Measurements from ENCODE around the gene PPP2R5C. TPM values are rescaled to one million over a fixed set of nuclear protein-coding genes. Genes with fewer than 3 reads are reported as not detected.
A peak's percentile ranks its signal among the peaks of the same experiment; 100 is the strongest.

PPP2R5C gene
- polyA plus RNA-seq, 3 donors: 61.9 to 72.5 (median 64.0) TPM

DNA sequence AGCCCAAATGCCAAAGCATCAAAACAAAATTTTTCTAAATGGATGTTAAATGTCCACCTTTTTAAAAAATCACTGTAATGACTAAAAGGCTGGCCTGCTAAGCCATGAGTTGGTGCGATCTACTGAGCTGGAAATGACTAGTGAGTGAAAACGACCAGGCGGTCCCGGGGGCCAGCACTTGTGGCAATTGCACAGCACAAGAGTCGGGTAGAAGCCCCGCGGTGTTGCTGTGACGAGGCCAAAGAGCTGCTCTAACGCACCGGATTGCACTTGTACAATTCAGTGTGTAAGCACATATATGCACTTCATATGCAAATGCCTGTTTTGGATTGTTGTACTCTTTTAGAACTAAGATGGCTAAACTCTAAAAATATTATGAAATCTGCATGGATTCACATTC, 138.7 kb downstream of the PPP2R5C start:
- H3K4me1 Mint-ChIP-seq: no peaks in the 10 kb centered on the region
- no peak overlapping the region for H2AFZ ChIP-seq (ENCODE audit: insufficient read depth, low read depth, low read length, poor library complexity, severe bottlenecking)
- peaks cover 91 to 99% of the 10 kb centered on the region in 2 donors for H3K36me3 ChIP-seq (replicated peaks in 1 of 2; ENCODE audit: control insufficient read depth in 1 of 2, insufficient read depth in 2 of 2, low read length in 2 of 2)
- H4K20me1 ChIP-seq (ENCODE audit: insufficient read depth, low read length): no peaks in the 10 kb centered on the region
- H3K27ac Mint-ChIP-seq: peak overlapping the region in 2 of 7 donors; percentile 8 to 71
- no peak overlapping the region for H3K4me2 ChIP-seq (replicated peaks; ENCODE audit: extremely low read depth, low read length, poor library complexity, severe bottlenecking)
- H3K4me3 ChIP-seq (replicated peaks in 1 of 3; ENCODE audit: low read depth in 2 of 3, low read length in 3 of 3): no peak overlapping the region
- no peaks in the 10 kb centered on the region for H3K79me2 ChIP-seq (ENCODE audit: insufficient read depth, low read length)
- no peaks in the 10 kb centered on the region for H3K27me3 Mint-ChIP-seq (ENCODE audit: low read depth in 3 of 3)
- no peak for DNase-seq
- TF ChIP-seq, protein P1, sequence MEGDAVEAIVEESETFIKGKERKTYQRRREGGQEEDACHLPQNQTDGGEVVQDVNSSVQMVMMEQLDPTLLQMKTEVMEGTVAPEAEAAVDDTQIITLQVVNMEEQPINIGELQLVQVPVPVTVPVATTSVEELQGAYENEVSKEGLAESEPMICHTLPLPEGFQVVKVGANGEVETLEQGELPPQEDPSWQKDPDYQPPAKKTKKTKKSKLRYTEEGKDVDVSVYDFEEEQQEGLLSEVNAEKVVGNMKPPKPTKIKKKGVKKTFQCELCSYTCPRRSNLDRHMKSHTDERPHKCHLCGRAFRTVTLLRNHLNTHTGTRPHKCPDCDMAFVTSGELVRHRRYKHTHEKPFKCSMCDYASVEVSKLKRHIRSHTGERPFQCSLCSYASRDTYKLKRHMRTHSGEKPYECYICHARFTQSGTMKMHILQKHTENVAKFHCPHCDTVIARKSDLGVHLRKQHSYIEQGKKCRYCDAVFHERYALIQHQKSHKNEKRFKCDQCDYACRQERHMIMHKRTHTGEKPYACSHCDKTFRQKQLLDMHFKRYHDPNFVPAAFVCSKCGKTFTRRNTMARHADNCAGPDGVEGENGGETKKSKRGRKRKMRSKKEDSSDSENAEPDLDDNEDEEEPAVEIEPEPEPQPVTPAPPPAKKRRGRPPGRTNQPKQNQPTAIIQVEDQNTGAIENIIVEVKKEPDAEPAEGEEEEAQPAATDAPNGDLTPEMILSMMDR (IDR thresholded peaks at IDR 0.05): no peak
- no peaks in the 10 kb centered on the region for H3K9me3 ChIP-seq (replicated peaks in 1 of 2; ENCODE audit: control insufficient read depth in 1 of 2, insufficient read depth in 1 of 2, low read length in 2 of 2)
- 91% methylated on average over 8 of the region's 10 CpGs for WGBS (ENCODE audit: insufficient coverage)
- no peak overlapping the region for H3K4me3 Mint-ChIP-seq
- peaks cover 87 to 100% of the 10 kb centered on the region in 2 donors for H3K36me3 Mint-ChIP-seq
- no peak overlapping the region for H3K27ac ChIP-seq (ENCODE audit: low read depth in 1 of 2, low read length in 2 of 2)
- H3K9ac ChIP-seq (ENCODE audit: insufficient read depth, low read length, poor library complexity, severe bottlenecking): no peak overlapping the region
- intact Hi-C loops (cut with micrococcal nuclease): no loop called here
- H3K4me1 ChIP-seq (ENCODE audit: control insufficient read depth in 1 of 2, insufficient read depth in 2 of 2, low read length in 2 of 2): no peaks in the 10 kb centered on the region
- peaks cover 0 to 1% (median 0%) of the 10 kb centered on the region in 7 donors for H3K9me3 Mint-ChIP-seq
- H3K27me3 ChIP-seq (ENCODE audit: control insufficient read depth in 2 of 2, insufficient read depth in 2 of 2, low read length in 2 of 2): no peaks in the 10 kb centered on the region

DNA sequence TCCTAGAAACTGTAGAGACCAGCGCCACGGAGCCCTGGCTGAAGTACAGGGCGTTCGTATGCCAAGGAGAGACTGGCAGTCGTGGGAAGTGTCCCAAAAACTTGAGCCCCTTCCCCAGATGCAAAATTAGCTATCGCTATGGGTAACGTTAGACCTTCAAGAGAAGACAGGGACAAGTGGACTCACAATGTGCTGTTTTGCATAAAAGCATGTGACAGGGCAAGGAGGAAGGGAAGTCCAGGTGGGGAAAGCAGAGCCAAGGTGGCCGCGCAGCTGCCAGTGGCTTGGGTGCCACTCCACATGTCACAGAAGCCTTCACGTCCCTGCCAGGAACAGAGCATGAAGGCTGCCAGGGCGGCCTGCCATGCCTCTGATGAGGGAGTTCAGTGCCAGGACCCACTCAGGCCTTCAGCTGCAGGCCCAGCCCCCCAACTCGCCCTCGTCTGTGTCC, 141.6 kb downstream of the PPP2R5C start:
- DNase-seq: no peak
- Histone ChIP-seq H3K27ac (ENCODE audit: low read depth in 1 of 2, low read length in 2 of 2) (peak overlapping the region in 1 of 2 donors; percentile 15), H3K4me1 (ENCODE audit: control insufficient read depth in 1 of 2, insufficient read depth in 2 of 2, low read length in 2 of 2) (no peaks in the 10 kb centered on the region), H3K4me3 (replicated peaks in 1 of 3; ENCODE audit: low read depth in 2 of 3, low read length in 3 of 3) (no peak overlapping the region), H3K36me3 (replicated peaks in 1 of 2; ENCODE audit: control insufficient read depth in 1 of 2, insufficient read depth in 2 of 2, low read length in 2 of 2) (peaks cover 92 to 100% of the 10 kb centered on the region in 2 donors), H3K4me2 (replicated peaks; ENCODE audit: extremely low read depth, low read length, poor library complexity, severe bottlenecking) (no peak overlapping the region), H3K27me3 (ENCODE audit: control insufficient read depth in 2 of 2, insufficient read depth in 2 of 2, low read length in 2 of 2) (no peaks in the 10 kb centered on the region), H3K9ac (ENCODE audit: insufficient read depth, low read length, poor library complexity, severe bottlenecking) (no peak overlapping the region), H3K9me3 (replicated peaks in 1 of 2; ENCODE audit: control insufficient read depth in 1 of 2, insufficient read depth in 1 of 2, low read length in 2 of 2) (no peaks in the 10 kb centered on the region), H3K79me2 (ENCODE audit: insufficient read depth, low read length) (no peaks in the 10 kb centered on the region), H4K20me1 (ENCODE audit: insufficient read depth, low read length) (peaks cover 5% of the 10 kb centered on the region), H2AFZ (ENCODE audit: insufficient read depth, low read depth, low read length, poor library complexity, severe bottlenecking) (no peak overlapping the region)
- intact Hi-C loops (cut with micrococcal nuclease): no loop called here
- peak overlapping the region in 4 of 7 donors; percentile 1 to 80 (median 31) for H3K27ac Mint-ChIP-seq
- H3K27me3 Mint-ChIP-seq (ENCODE audit: low read depth in 3 of 3): no peaks in the 10 kb centered on the region
- H3K4me1 Mint-ChIP-seq: no peaks in the 10 kb centered on the region
- WGBS (ENCODE audit: insufficient coverage): 98% methylated on average over 13 of the region's 13 CpGs
- H3K9me3 Mint-ChIP-seq: no peaks in the 10 kb centered on the region
- no peak overlapping the region for H3K4me3 Mint-ChIP-seq
- peaks cover 89 to 98% of the 10 kb centered on the region in 2 donors for H3K36me3 Mint-ChIP-seq
- TF ChIP-seq, protein P1 (IDR thresholded peaks at IDR 0.05): no peak

All from CD14-positive monocyte (primary cell).